Mucosa of stomach (tissue), 1 donor: ENCODE measurements around the gene GLIS1.

Experiments used
- H3K27me3 ChIP-seq: one replicate; pipeline ENCODE4 v1.7.0; 2013; ENCODE audit warnings: mild to moderate bottlenecking, low read length; ENCODE audit not compliant: control insufficient read depth, insufficient read depth
- H3K36me3 ChIP-seq: one replicate; pipeline ENCODE4 v1.7.0; 2013; ENCODE audit warnings: low read length; ENCODE audit not compliant: control insufficient read depth, insufficient read depth
- H3K4me1 ChIP-seq: one replicate; pipeline ENCODE4 v1.7.0; 2013; ENCODE audit warnings: mild to moderate bottlenecking, low read length; ENCODE audit not compliant: control insufficient read depth, insufficient read depth
- H3K4me3 ChIP-seq: one replicate; pipeline ENCODE4 v1.7.0; 2013; ENCODE audit warnings: low read length
- H3K9ac ChIP-seq: one replicate; pipeline ENCODE4 v1.7.0; 2013; ENCODE audit warnings: mild to moderate bottlenecking, low read length, moderate library complexity
- H3K9me3 ChIP-seq: one replicate; pipeline ENCODE4 v1.7.0; 2013; ENCODE audit warnings: mild to moderate bottlenecking, low read length, moderate library complexity; ENCODE audit not compliant: control insufficient read depth
- donor health status: Pancreatic carcinoma.

GLIS1 gene

GRCh38 chr1:53604291-53604919, 134.6 kb downstream of the GLIS1 start:
- no peak overlapping the region for H3K4me3 ChIP-seq
- H3K9ac ChIP-seq: no peak overlapping the region
- H3K27me3 ChIP-seq: no peaks in the 10 kb centered on the region
- H3K36me3 ChIP-seq: no peaks in the 10 kb centered on the region
- H3K9me3 ChIP-seq: no peaks in the 10 kb centered on the region
- no peaks in the 10 kb centered on the region for H3K4me1 ChIP-seq

- Histone ChIP-seq H3K9me3 (no peaks in the 10 kb centered on the region), H3K36me3 (no peaks in the 10 kb centered on the region), H3K27me3 (no peaks in the 10 kb centered on the region), H3K9ac (no peak overlapping the region), H3K4me3 (no peak overlapping the region), H3K4me1 (no peaks in the 10 kb centered on the region)
Observed at GRCh38 chr1:53603431-53603830, 135.5 kb downstream of the GLIS1 start.

GRCh38 chr1:53601867-53602775, 136.8 kb downstream of the GLIS1 start:
- Histone ChIP-seq H3K4me3 (no peak overlapping the region), H3K27me3 (no peaks in the 10 kb centered on the region), H3K4me1 (no peaks in the 10 kb centered on the region), H3K36me3 (no peaks in the 10 kb centered on the region), H3K9me3 (no peaks in the 10 kb centered on the region), H3K9ac (no peak overlapping the region)

- H3K9ac ChIP-seq: no peak overlapping the region
- H3K27me3 ChIP-seq: no peaks in the 10 kb centered on the region
- H3K4me3 ChIP-seq: no peak overlapping the region
- H3K9me3 ChIP-seq: no peaks in the 10 kb centered on the region
- no peaks in the 10 kb centered on the region for H3K4me1 ChIP-seq
- H3K36me3 ChIP-seq: no peaks in the 10 kb centered on the region
Observed at GRCh38 chr1:53601031-53601745, 137.8 kb downstream of the GLIS1 start.

- no peaks in the 10 kb centered on the region for H3K27me3 ChIP-seq
- no peaks in the 10 kb centered on the region for H3K36me3 ChIP-seq
- H3K9ac ChIP-seq: no peak overlapping the region
- no peaks in the 10 kb centered on the region for H3K4me1 ChIP-seq
- no peaks in the 10 kb centered on the region for H3K9me3 ChIP-seq
- H3K4me3 ChIP-seq: no peak overlapping the region
Observed at GRCh38 chr1:53600561-53600960, 138.4 kb downstream of the GLIS1 start.

GRCh38 chr1:53600001-53600400, 139.0 kb downstream of the GLIS1 start:
- H3K36me3 ChIP-seq: no peaks in the 10 kb centered on the region
- no peaks in the 10 kb centered on the region for H3K27me3 ChIP-seq
- no peak overlapping the region for H3K4me3 ChIP-seq
- H3K4me1 ChIP-seq: no peaks in the 10 kb centered on the region
- no peaks in the 10 kb centered on the region for H3K9me3 ChIP-seq
- no peak overlapping the region for H3K9ac ChIP-seq

- no peaks in the 10 kb centered on the region for H3K4me1 ChIP-seq
- no peaks in the 10 kb centered on the region for H3K27me3 ChIP-seq
- H3K4me3 ChIP-seq: no peak overlapping the region
Observed at GRCh38 chr1:53599481-53599880, 139.5 kb downstream of the GLIS1 start.

GRCh38 chr1:53598966-53599365, 140.0 kb downstream of the GLIS1 start:
- Histone ChIP-seq H3K9me3 (no peaks in the 10 kb centered on the region), H3K36me3 (no peaks in the 10 kb centered on the region), H3K4me3 (no peak overlapping the region), H3K4me1 (no peaks in the 10 kb centered on the region), H3K27me3 (no peaks in the 10 kb centered on the region), H3K9ac (no peak overlapping the region)

More at GRCh38 chr1:53599481-53599880, 139.5 kb downstream of the GLIS1 start:
- H3K9me3 ChIP-seq: no peaks in the 10 kb centered on the region
- no peaks in the 10 kb centered on the region for H3K36me3 ChIP-seq
- H3K9ac ChIP-seq: no peak overlapping the region

- Histone ChIP-seq H3K9me3 (no peaks in the 10 kb centered on the region), H3K4me3 (no peak overlapping the region), H3K9ac (no peak overlapping the region)
Observed at GRCh38 chr1:53595906-53596305, 143.1 kb downstream of the GLIS1 start.

GRCh38 chr1:53594391-53595180, 144.4 kb downstream of the GLIS1 start:
- H3K27me3 ChIP-seq: no peaks in the 10 kb centered on the region
- no peak overlapping the region for H3K4me3 ChIP-seq
- no peaks in the 10 kb centered on the region for H3K36me3 ChIP-seq
- no peak overlapping the region for H3K9ac ChIP-seq
- H3K9me3 ChIP-seq: no peaks in the 10 kb centered on the region
- H3K4me1 ChIP-seq: no peaks in the 10 kb centered on the region

More at GRCh38 chr1:53595906-53596305, 143.1 kb downstream of the GLIS1 start:
- Histone ChIP-seq H3K27me3 (no peaks in the 10 kb centered on the region), H3K36me3 (no peaks in the 10 kb centered on the region), H3K4me1 (no peaks in the 10 kb centered on the region)

- no peaks in the 10 kb centered on the region for H3K9me3 ChIP-seq
- peaks cover 3% of the 10 kb centered on the region for H3K27me3 ChIP-seq
- no peak overlapping the region for H3K9ac ChIP-seq
- H3K4me3 ChIP-seq: no peak overlapping the region
- H3K36me3 ChIP-seq: no peaks in the 10 kb centered on the region
- H3K4me1 ChIP-seq: no peaks in the 10 kb centered on the region
Observed at GRCh38 chr1:53593758-53594380, 145.1 kb downstream of the GLIS1 start.
